ENCODE results near the gene RPL21. TPM values are rescaled to one million over a fixed set of nuclear protein-coding genes. Genes with fewer than 3 reads are reported as not detected.
"Not testable (repeated sequence)": the region's sequence is repeated elsewhere in the genome, so short reads cannot be mapped to it uniquely, and the experiment has no call there.

RPL21 gene
- 435 and 648 TPM in 2 replicates for total RNA-seq

- peak; percentile 99 for DNase-seq
Measured at GRCh38 chr13:27251166-27252091, at the start of gene RPL21. RPL21 (plus strand) TSS chr13:27251558; CDS start chr13:27253777, 2,219 bp downstream.

GRCh38 chr13:27201661-27202060 is 49.7 kb upstream of the RPL21 start:
- no peak for DNase-seq

DNA sequence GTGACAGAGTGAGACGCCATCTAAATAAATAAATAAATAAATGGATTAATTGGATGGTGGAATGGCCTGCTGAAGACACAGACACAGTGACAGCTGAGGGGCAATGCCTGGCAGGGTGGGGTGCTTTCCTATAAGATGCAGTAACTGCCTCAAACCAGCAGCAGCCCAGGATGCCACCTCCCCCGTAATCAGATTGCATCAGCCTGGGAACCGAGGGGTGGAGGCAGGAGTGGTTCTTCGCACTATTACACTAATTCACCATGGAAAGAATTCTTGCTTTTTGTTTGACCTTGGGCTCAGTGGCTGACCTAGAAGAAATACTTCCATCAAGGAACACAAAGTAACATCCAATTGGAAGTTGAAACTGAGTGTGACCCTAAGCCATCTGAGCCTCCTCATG is 48.2 kb upstream of the RPL21 start:
- no peak for DNase-seq

DNA sequence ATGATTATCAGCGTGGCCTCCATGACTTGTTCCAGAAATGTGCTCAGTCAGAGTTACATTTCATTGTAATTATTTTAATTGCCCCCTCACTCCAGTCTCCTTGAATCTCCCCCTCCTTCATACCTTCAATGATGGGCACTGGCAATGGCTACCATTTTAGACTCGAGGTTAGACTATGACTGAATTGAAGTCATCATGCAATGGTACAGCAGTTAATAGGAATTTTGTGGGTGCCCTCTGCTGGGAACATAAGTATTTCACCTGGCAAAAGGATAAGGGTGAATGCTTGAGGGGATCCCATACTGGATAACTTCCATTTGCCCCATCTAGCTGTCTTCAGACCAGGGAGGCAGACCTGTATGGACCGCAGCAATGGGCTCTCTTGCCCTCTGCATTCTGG is 47.5 kb upstream of the RPL21 start:
- peak; percentile 62 for DNase-seq

DNA sequence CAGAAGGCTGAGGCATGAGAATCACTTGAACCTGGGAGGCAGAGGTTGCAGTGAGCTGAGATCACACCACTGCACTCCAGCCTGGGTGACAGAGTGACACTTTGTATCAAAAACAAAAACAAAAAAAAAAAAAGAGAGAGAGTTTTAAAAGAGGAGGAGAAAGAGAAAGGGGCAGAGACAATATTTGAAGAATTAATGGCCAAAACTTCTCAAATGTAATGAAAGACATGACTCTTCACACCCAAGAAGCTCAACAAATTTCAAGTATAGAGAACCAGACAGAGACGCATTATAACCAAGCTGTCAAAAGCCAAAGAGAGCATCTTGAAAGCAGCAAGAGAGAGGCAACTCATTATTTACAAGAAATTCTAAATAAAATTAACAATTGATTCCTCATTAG is 42.8 kb upstream of the RPL21 start:
- no peak for DNase-seq

DNA sequence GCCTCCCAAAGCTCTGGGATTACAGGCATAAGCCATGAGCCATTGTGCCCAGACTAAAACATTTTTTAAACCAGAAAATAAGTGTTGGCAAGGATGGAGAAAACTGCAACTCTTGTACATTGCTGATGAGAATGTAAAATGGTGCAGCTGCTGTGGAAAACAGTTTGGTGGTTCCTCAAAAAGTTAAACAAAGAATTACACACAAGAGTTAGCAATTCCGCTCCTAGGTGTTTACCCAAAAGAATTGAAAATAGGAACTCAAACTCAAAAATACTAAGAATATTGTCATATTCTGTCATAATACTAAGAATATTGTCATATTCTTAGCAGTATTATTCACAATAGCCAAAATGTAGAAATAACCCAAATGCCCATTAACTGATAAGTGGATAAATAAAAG is 40.1 kb upstream of the RPL21 start:
- DNase-seq = no peak

DNA sequence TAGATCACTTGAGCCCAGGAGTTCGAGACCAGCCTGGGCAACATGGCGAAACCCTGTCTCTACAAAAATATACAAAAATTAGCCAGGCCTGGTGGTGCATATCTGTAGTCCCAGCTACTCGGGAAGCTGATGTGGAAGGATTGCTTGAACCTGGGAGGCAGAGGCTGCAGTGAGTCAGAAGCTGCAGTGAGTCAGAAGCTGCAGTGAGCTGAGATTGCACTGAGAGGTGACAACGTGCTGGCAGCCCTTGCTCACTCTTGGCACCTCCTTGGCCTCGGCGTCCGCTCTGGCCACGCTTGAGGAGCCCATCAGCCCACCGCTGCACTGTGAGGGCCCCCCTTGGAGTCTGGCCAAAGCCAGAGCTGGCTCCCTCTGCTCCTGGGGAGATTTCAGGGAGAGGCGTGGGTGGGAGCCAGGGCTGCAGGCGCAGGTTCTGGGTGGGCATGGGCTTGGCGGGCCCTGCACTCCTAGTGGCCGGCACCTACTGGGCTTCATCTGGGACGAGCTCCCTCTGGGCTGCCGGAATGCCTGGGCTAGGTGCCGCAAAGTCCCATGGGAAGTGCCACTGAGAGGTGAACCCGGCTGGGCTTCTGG is 39.5 kb upstream of the RPL21 start:
- peak; percentile 39 for DNase-seq

GRCh38 chr13:27213386-27213785 is 38.0 kb upstream of the RPL21 start:
- DNase-seq = not testable (repeated sequence)

GRCh38 chr13:27217791-27218190 is 33.6 kb upstream of the RPL21 start:
- DNase-seq = not testable (repeated sequence)

DNA sequence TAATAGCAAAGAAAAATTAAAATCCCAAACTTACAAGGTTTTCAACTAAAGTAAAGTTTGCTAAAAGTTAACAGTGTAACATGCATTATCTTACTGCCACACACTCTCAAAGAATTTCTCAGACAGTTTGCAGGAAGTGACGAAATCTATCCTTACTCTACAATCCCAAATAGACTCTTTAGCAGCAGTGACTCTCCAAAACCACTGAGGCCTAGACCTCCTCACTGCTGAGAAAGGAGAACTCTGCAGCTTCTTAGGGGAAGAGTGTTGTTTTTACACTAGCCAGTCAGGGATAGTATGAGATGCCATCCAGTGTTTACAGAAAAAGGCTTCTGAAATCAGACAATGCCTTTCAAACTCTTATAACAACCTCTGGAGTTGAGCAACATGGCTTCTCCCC is 32.5 kb upstream of the RPL21 start:
- DNase-seq = not testable (repeated sequence)

DNA sequence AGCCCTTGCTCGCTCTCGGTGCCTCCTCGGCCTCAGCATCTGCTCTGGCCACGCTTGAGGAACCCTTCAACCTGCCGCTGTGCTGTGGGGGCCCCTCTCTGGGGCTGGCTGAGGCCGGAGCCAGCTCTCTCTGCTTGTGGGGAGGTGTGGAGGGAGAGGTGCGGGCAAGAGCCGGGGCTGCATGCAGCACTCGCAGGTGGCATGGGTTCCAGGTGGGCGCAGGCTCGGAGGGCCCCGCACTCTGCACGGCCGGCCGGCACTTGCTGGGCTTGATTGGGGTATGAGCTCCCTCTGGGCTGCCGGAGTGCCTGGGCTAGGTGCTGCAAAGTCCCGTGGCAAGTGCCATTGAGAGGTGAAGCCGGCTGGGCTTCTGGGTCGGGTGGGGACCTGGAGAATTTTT is 31.7 kb upstream of the RPL21 start:
- DNase-seq = no peak

GRCh38 chr13:27222100-27222499 is 29.3 kb upstream of the RPL21 start:
- DNase-seq = not testable (repeated sequence)

- DNase-seq = no peak
Measured at GRCh38 chr13:27226991-27227390, 24.4 kb upstream of the RPL21 start.

- no peak for DNase-seq
Measured at GRCh38 chr13:27228131-27228530, 23.2 kb upstream of the RPL21 start.

GRCh38 chr13:27229642-27230041 is 21.7 kb upstream of the RPL21 start:
- no peak for DNase-seq

DNA sequence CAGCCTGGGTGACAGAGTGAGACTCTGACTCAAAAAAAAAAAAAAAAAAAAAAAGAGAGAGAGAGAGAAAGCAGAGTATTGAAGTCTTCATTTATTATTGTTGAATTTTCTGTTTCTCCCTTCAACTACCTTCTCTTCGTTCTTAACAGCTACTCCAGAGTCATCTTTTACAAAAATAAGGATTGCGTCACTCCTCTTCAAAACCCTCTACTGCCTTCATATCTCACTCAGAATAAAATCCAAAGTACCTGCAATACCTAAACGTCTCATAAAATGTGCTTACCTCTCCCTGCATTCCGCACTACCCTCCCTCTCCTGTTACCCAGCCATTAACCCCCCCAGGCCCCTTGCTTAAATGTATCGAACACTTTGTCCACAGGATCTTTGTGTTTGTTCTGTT is 17.4 kb upstream of the RPL21 start:
- no peak for DNase-seq

- no peak for DNase-seq
Measured at GRCh38 chr13:27236478-27236877, 14.9 kb upstream of the RPL21 start.

- no peak for DNase-seq
Measured at GRCh38 chr13:27242702-27243101, 8.7 kb upstream of the RPL21 start.

- DNase-seq = no peak
Measured at GRCh38 chr13:27245610-27246009, 5.7 kb upstream of the RPL21 start.

DNA sequence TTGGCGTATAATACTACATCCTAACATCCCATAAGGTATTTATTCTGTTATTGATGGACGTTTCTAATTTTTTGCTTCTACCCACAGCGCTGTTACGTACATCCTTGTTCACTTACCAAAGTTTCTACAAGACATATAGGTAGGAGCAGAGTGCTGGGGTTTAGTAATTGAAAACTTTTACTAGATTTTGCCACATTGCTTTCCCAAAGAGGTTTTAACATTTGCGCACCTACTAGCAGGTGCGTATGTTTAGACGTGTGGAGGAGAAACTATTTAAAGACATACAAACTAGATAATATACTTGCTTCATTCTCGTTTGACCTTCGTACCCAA is 559 bp upstream of the RPL21 start:
- DNase-seq = no peak

- DNase-seq = no peak
Measured at GRCh38 chr13:27252467-27252866, 1.1 kb downstream of the RPL21 start.

GRCh38 chr13:27257233-27257568 is 5.8 kb downstream of the RPL21 start:
- no peak for DNase-seq

DNA sequence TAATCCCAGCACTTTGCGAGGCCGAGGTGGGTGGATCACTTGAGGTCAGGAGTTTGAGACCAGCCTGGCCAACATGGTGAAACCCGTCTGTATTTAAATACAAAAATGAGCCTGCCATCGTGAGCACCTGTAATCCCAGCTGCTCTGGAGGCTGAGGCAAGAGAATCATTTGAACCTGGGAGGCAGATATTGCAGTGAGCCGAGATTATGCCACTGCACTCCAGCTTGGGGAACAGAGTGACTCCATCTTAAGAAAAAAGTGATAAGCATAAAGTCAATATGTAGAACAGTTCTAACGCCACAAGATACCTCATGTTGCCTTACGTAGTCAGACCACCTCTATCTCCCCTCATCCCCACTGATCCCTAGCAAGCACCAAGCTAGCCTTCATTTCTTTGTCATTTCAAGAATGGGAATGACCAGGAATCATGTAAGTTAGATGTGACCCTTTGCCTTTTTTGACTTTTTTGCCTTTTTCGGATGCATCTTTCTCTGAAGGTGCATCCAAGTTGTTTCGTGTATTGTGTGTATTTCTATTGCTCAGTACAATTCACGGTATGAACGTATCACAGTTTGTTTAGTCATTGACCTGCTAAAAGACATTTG is 6.4 kb downstream of the RPL21 start:
- no peak for DNase-seq

Data from dermis blood vessel endothelial cell (primary cell).